22Rv1 (cell line): ENCODE measurements around the gene SERP2.

Source experiments
- CTCF ChIP-seq: fragments of 450-650 bp; IDR thresholded peaks from 2 replicates; pipeline ENCODE4 v1.5.1; 2017; ENCODE audit warnings: mild to moderate bottlenecking
- ZFX ChIP-seq: fragments of 450-650 bp; IDR thresholded peaks from 2 replicates; pipeline ENCODE4 v1.6.1; 2017; ENCODE audit warnings: antibody characterized with exemption, borderline replicate concordance

- no peak for TF ChIP-seq CTCF
- no peak for TF ChIP-seq ZFX
These were observed 18.0 kb upstream of the SERP2 start for GRCh38 chr13:44355621-44356020.
